Testis (tissue), 3 donors: ENCODE results near the gene PER2. TPM values are rescaled to one million over a fixed set of nuclear protein-coding genes. Genes with fewer than 3 reads are reported as not detected.

ENCODE experiments used
- DNase-seq: peaks from one replicate; pipeline ENCODE4 v3.0.0-alpha.2; 2019
- H3K27ac ChIP-seq, 2 donors: fragments of 200-600 bp; sonication (generic); one replicate each; pipeline ENCODE4 v1.5.1; 2019
- H3K27me3 ChIP-seq: fragments of 200-600 bp; sonication (generic); one replicate; pipeline ENCODE4 v1.5.1; 2019
- H3K36me3 ChIP-seq: fragments of 200-600 bp; sonication (generic); one replicate; pipeline ENCODE4 v1.5.1; 2017; ENCODE audit warnings: low read depth; ENCODE audit errors: missing control alignments
- H3K4me1 ChIP-seq: fragments of 200-600 bp; sonication (generic); one replicate; pipeline ENCODE4 v1.5.1; 2019
- H3K4me3 ChIP-seq, 2 donors: fragments of 200-600 bp; sonication (generic); one replicate each; pipeline ENCODE4 v1.5.1; 2017 to 2019
- H3K9me3 ChIP-seq: fragments of 200-600 bp; sonication (generic); one replicate; pipeline ENCODE4 v1.5.1; 2017
- POLR2A ChIP-seq: fragments of 450-650 bp; IDR thresholded peaks from one replicate; pipeline ENCODE4 v1.6.1; 2017; ENCODE audit warnings: antibody characterized with exemption, mild to moderate bottlenecking, moderate library complexity
- WGBS, 2 donors: methylation state at CpG; one replicate each; pipeline ENCODE4 v1.1.5; 2018; 5-methylcytosine and 5-hydroxymethylcytosine counted together
- intact Hi-C: fragments of 100-400 bp; cut with DNase I; formaldehyde crosslinking; loops from one replicate; pipeline ENCODE4 v1.15.1; 2023; ENCODE audit warnings: low total_unique reads
- polyA plus RNA-seq: library from polyadenylated mRNA; stranded (reverse); fragments of 350-450 nt; fragmentation: Illumina TruSeq; extraction: RNeasy Lipid Tissue Mini Kit (QIAGEN cat#74804); gene quantifications from one replicate; pipeline ENCODE4 v1.2.3, GENCODE V29; 2014; ENCODE audit warnings: low read depth, low replicate concordance; ENCODE audit not compliant: insufficient read depth
- total RNA-seq, 2 donors: library from RNA; depleted of rRNA; stranded (reverse); fragments of >200 nt; gene quantifications; one replicate each; pipeline ENCODE4 v1.2.3, GENCODE V29; 2016
- TF ChIP-seq, protein P1 (sequence below), 3 experiments: fragments of 450-650 bp in 2 of 3; fragments of 200-600 bp in 1 of 3; sonication (generic) in 1 of 3; IDR thresholded peaks; one replicate each; pipeline ENCODE4 v1.5.1; 2016 to 2019; ENCODE audit warnings: antibody characterized with exemption in 3 of 3, mild to moderate bottlenecking in 2 of 3, moderate library complexity in 1 of 3

The PER2 gene
- total and polyA plus RNA-seq, 3 donors from 2014 or later = 29.8 to 59.1 (median 55.5) TPM

- H3K9me3 ChIP-seq = no peaks in the 10 kb centered on the region
- no peak for DNase-seq
- TF ChIP-seq, protein P1, sequence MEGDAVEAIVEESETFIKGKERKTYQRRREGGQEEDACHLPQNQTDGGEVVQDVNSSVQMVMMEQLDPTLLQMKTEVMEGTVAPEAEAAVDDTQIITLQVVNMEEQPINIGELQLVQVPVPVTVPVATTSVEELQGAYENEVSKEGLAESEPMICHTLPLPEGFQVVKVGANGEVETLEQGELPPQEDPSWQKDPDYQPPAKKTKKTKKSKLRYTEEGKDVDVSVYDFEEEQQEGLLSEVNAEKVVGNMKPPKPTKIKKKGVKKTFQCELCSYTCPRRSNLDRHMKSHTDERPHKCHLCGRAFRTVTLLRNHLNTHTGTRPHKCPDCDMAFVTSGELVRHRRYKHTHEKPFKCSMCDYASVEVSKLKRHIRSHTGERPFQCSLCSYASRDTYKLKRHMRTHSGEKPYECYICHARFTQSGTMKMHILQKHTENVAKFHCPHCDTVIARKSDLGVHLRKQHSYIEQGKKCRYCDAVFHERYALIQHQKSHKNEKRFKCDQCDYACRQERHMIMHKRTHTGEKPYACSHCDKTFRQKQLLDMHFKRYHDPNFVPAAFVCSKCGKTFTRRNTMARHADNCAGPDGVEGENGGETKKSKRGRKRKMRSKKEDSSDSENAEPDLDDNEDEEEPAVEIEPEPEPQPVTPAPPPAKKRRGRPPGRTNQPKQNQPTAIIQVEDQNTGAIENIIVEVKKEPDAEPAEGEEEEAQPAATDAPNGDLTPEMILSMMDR (IDR thresholded peaks at IDR 0.05) = no peak
- TF ChIP-seq POLR2A = no peak
- intact Hi-C loops = no loop called here
- no peak overlapping the region for H3K27ac ChIP-seq
- peaks cover 11% of the 10 kb centered on the region for H3K4me1 ChIP-seq
- WGBS, 2 donors = 87 to 90% methylated on average over 14 to 20 of the region's 20 CpGs
- H3K36me3 ChIP-seq = no peaks in the 10 kb centered on the region
- no peak overlapping the region for H3K4me3 ChIP-seq
- H3K27me3 ChIP-seq = no peaks in the 10 kb centered on the region
Measured at GRCh38 chr2:238267884-238268680, 20.3 kb downstream of the PER2 start.

GRCh38 chr2:238267341-238267710 lies 21.1 kb downstream of the PER2 start:
- H3K9me3 ChIP-seq = no peaks in the 10 kb centered on the region
- intact Hi-C loops = no loop called here
- peaks cover 18% of the 10 kb centered on the region for H3K4me1 ChIP-seq
- H3K36me3 ChIP-seq = no peaks in the 10 kb centered on the region
- no peaks in the 10 kb centered on the region for H3K27me3 ChIP-seq
- DNase-seq = no peak
- no peak overlapping the region for H3K27ac ChIP-seq
- H3K4me3 ChIP-seq = no peak overlapping the region
- no peak for TF ChIP-seq POLR2A
- TF ChIP-seq, protein P1 (IDR thresholded peaks at IDR 0.05) = no peak
- WGBS, 2 donors = 96 to 100% methylated on average over 1 of the region's 1 CpG

GRCh38 chr2:238265605-238266004 lies 22.8 kb downstream of the PER2 start:
- intact Hi-C loops = no loop called here
- TF ChIP-seq POLR2A = no peak
- TF ChIP-seq, protein P1 (IDR thresholded peaks at IDR 0.05) = no peak
- Histone ChIP-seq H3K27ac (no peak overlapping the region), H3K9me3 (no peaks in the 10 kb centered on the region), H3K4me1 (peaks cover 15% of the 10 kb centered on the region), H3K36me3 (no peaks in the 10 kb centered on the region), H3K4me3 (no peak overlapping the region), H3K27me3 (no peaks in the 10 kb centered on the region)
- WGBS, 2 donors = 91 to 94% methylated on average over 11 of the region's 11 CpGs
- DNase-seq = no peak

- no peaks in the 10 kb centered on the region for H3K27me3 ChIP-seq
- intact Hi-C loops = no loop called here
- no peak for TF ChIP-seq POLR2A
- TF ChIP-seq, protein P1 (IDR thresholded peaks at IDR 0.05) = no peak
- H3K27ac ChIP-seq = peak overlapping the region; percentile 0 to 69
- H3K4me1 ChIP-seq = peaks cover 15% of the 10 kb centered on the region
- no peaks in the 10 kb centered on the region for H3K9me3 ChIP-seq
- no peaks in the 10 kb centered on the region for H3K36me3 ChIP-seq
- no peak for DNase-seq
- no peak overlapping the region for H3K4me3 ChIP-seq
- 67% methylated on average over 4 of the region's 4 CpGs; no CpG with 5 or more reads in 1 of the 2 donors for WGBS, 2 donors
Measured at GRCh38 chr2:238264072-238264460, 24.3 kb downstream of the PER2 start.
